ENCODE results near the gene RNFT2.

- TF ChIP-seq, protein P1, sequence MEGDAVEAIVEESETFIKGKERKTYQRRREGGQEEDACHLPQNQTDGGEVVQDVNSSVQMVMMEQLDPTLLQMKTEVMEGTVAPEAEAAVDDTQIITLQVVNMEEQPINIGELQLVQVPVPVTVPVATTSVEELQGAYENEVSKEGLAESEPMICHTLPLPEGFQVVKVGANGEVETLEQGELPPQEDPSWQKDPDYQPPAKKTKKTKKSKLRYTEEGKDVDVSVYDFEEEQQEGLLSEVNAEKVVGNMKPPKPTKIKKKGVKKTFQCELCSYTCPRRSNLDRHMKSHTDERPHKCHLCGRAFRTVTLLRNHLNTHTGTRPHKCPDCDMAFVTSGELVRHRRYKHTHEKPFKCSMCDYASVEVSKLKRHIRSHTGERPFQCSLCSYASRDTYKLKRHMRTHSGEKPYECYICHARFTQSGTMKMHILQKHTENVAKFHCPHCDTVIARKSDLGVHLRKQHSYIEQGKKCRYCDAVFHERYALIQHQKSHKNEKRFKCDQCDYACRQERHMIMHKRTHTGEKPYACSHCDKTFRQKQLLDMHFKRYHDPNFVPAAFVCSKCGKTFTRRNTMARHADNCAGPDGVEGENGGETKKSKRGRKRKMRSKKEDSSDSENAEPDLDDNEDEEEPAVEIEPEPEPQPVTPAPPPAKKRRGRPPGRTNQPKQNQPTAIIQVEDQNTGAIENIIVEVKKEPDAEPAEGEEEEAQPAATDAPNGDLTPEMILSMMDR (IDR thresholded peaks at IDR 0.05), result no peak
- TF ChIP-seq POLR2A (IDR thresholded peaks at IDR 0.05), result no peak
Observed at GRCh38 chr12:116813271-116814041, 75.3 kb downstream of the RNFT2 start.
